HepG2 (cell line): ENCODE data around the gene P2RX5. TPM values are rescaled to one million over a fixed set of nuclear protein-coding genes. Genes with fewer than 3 reads are reported as not detected.

ENCODE experiments used
- ATAC-seq: fragments of 200-7000 bp; cut with Tn5 transposase; 3 replicates; pipeline ENCODE4 v1.9.1; 2020; ENCODE audit warnings: mild to moderate bottlenecking, moderate library complexity
- BruUV-seq: library from RNA; stranded (reverse); fragments of 400-500 nt; replicated peaks from 2 replicates; lab custom pipeline; 2021; lab: Mats Ljungman, UMichigan
- CTCF ChIA-PET: fragments of 300-600 bp; formaldehyde crosslinking; extraction: SDS; loops from one replicate; lab custom pipeline; 2021; ENCODE audit warnings: low total read pairs, inconsistent platforms, low intra/inter-chr PET ratio; lab: Yijun Ruan, JAX
- POLR2A ChIA-PET: fragments of 350-600 bp; sonication (Branson Sonifier 250); formaldehyde crosslinking; loops from one replicate; lab custom pipeline; 2020; ENCODE audit warnings: antibody characterized with exemption, inconsistent platforms; lab: Yijun Ruan, JAX
- DNase-seq: peaks from one replicate; pipeline ENCODE4 v3.0.0-alpha.2; 2015; ENCODE audit warnings: low spot score
- FAIRE-seq: peaks from 3 replicates; lab custom pipeline; 2011; peaks lifted over from hg19 to GRCh38; lab: Jason Lieb, UNC
- H2AFZ ChIP-seq: one replicate; pipeline ENCODE4 v1.6.1; 2011; ENCODE audit warnings: low read length, inconsistent platforms
- H3K27ac ChIP-seq: fragments of 300-600 bp; 3 replicates; pipeline ENCODE4 v1.8.0; 2011; ENCODE audit warnings: mixed run types, mild to moderate bottlenecking, mixed read lengths, low read length, inconsistent platforms; ENCODE audit not compliant: insufficient read depth; ENCODE audit errors: extremely low read length
- H3K27me3 ChIP-seq, 2 experiments: fragments of 200-600 bp in 1 of 2; 2 replicates in 1 of 2; 3 replicates in 1 of 2; pipeline versions ENCODE4 v1.6.0 to v1.8.0; 2011; ENCODE audit warnings: low read length in 2 of 2, mild to moderate bottlenecking in 2 of 2, moderate library complexity in 2 of 2, inconsistent platforms in 1 of 2; ENCODE audit not compliant: insufficient read depth in 2 of 2, control insufficient read depth in 1 of 2
- H3K36me3 ChIP-seq, 2 experiments: fragments of 200-600 bp in 1 of 2; replicated peaks in 1 of 2; 2 replicates in 1 of 2; 3 replicates in 1 of 2; pipeline versions ENCODE4 v1.5.1 to v1.8.0; 2011; ENCODE audit warnings: low read length in 2 of 2, inconsistent platforms in 1 of 2; ENCODE audit not compliant: insufficient read depth in 2 of 2, control insufficient read depth in 1 of 2
- H3K4me1 ChIP-seq: 2 replicates; pipeline ENCODE4 v1.5.1; 2012; ENCODE audit warnings: low read length, inconsistent platforms; ENCODE audit not compliant: insufficient read depth
- H3K4me2 ChIP-seq: 2 replicates; pipeline ENCODE4 v1.6.0; 2011; ENCODE audit warnings: low read depth, low read length, inconsistent platforms
- H3K4me3 ChIP-seq, 3 experiments: fragments of 200-600 bp in 1 of 3; sonication (generic), shearing (Covaris generic) in 1 of 3; replicated peaks in 1 of 3; 2 replicates each; pipeline ENCODE4 v1.5.1; 2011 to 2016; ENCODE audit warnings: low read length in 3 of 3, inconsistent platforms in 2 of 3, low read depth in 2 of 3, mild to moderate bottlenecking in 2 of 3, control low read depth in 1 of 3, mixed read lengths in 1 of 3; ENCODE audit not compliant: insufficient read depth in 1 of 3
- H3K79me2 ChIP-seq: one replicate; pipeline ENCODE4 v1.6.1; 2011; ENCODE audit warnings: low read length, inconsistent platforms; ENCODE audit not compliant: insufficient read depth
- H3K9ac ChIP-seq: 2 replicates; pipeline ENCODE4 v1.6.0; 2011; ENCODE audit warnings: mild to moderate bottlenecking, low read depth, low read length, inconsistent platforms; ENCODE audit not compliant: insufficient read depth
- H3K9me3 ChIP-seq: 2 replicates; pipeline ENCODE4 v1.5.1; 2012; ENCODE audit warnings: mild to moderate bottlenecking, low read length
- H4K20me1 ChIP-seq: 2 replicates; pipeline ENCODE4 v1.6.0; 2011; ENCODE audit warnings: inconsistent platforms, mild to moderate bottlenecking, low read length, moderate library complexity; ENCODE audit not compliant: insufficient read depth
- AGO2 ChIP-seq: fragments of 200-400 bp; formaldehyde crosslinking; optimal IDR thresholded peaks from 2 replicates; pipeline ENCODE3; 2017; ENCODE audit warnings: mild to moderate bottlenecking, low read depth, low read length, moderate library complexity
- MTA1 ChIP-seq: sonication (generic); formaldehyde crosslinking; IDR thresholded peaks from 2 replicates; pipeline ENCODE4 v1.4.0; 2020; ENCODE audit warnings: missing genetic modification reagents, mild to moderate bottlenecking, borderline replicate concordance
- RFX3 ChIP-seq: IDR thresholded peaks from 2 replicates; pipeline ENCODE4 v1.6.1; 2016; ENCODE audit warnings: missing biosample characterization, missing genetic modification reagents
- TRIM24 ChIP-seq: sonication (generic); formaldehyde crosslinking; IDR thresholded peaks from 2 replicates; pipeline ENCODE4 v1.8.0; 2022; ENCODE audit warnings: mild to moderate bottlenecking, missing genetic modification reagents
- YY1 ChIP-seq: IDR thresholded peaks from 2 replicates; pipeline ENCODE4 v1.6.1; 2011; ENCODE audit warnings: low read length, low read depth, moderate library complexity, mild to moderate bottlenecking; ENCODE audit not compliant: insufficient read depth, insufficient replicate concordance
- ZBTB38 ChIP-seq: sonication (generic); formaldehyde crosslinking; IDR thresholded peaks from 2 replicates; pipeline ENCODE4 v1.5.1; 2020; ENCODE audit warnings: mild to moderate bottlenecking, missing genetic modification reagents
- ZNF468 ChIP-seq: sonication (generic); formaldehyde crosslinking; IDR thresholded peaks from 2 replicates; pipeline ENCODE4 v1.8.0; 2022; ENCODE audit warnings: mild to moderate bottlenecking, moderate library complexity, missing genetic modification reagents
- ZNF546 ChIP-seq: sonication (generic); formaldehyde crosslinking; conservative IDR thresholded peaks from 2 replicates; pipeline ENCODE4 v1.8.1; 2023; ENCODE audit warnings: mild to moderate bottlenecking, missing genetic modification reagents
- ZNF724P ChIP-seq: sonication (generic); formaldehyde crosslinking; IDR thresholded peaks from 2 replicates; pipeline ENCODE4 v1.8.0; 2022; ENCODE audit warnings: missing genetic modification reagents, borderline replicate concordance
- ZSCAN9 ChIP-seq: IDR thresholded peaks from 2 replicates; pipeline ENCODE4 v1.6.1; 2016; ENCODE audit warnings: borderline replicate concordance
- WGBS: methylation state at CpG from one replicate; pipeline ENCODE4 v1.1.6; 2017; ENCODE audit warnings: low lambda C conversion rate; 5-methylcytosine and 5-hydroxymethylcytosine counted together
- in situ Hi-C: cut with HindIII; loops from 2 replicates; pipeline ENCODE4 v1.10.0; 2017; ENCODE audit warnings: low pct_unique_long_range_greater_than_20kb; ENCODE audit not compliant: extremely low pct_ligation_motif_present
- intact Hi-C: fragments of 100-400 bp; cut with micrococcal nuclease; formaldehyde crosslinking; loops from one replicate; pipeline ENCODE4 v1.10.0; 2022; ENCODE audit not compliant: unreplicated experiment
- polyA plus RNA-seq, 8 experiments: library from polyadenylated mRNA; depleted of rRNA in 3 of 8; stranded (reverse) in 7 of 8; unstranded in 1 of 8; fragments of >200 nt; fragmentation: Illumina TruSeq in 4 of 8; extraction: Trizol in 4 of 8; gene quantifications; 2 replicates each; pipeline versions ENCODE4 v1.2.1 to v1.2.3, GENCODE V29; 2011 to 2016; ENCODE audit warnings: low read depth in 4 of 8, missing spikeins in 1 of 8, mixed read lengths in 1 of 8; ENCODE audit not compliant: insufficient read depth in 1 of 8
- total RNA-seq, 5 experiments: library from RNA; depleted of rRNA; stranded (reverse); fragments of >200 nt; fragmentation: Illumina TruSeq; extraction: Trizol; gene quantifications; 2 replicates each; pipeline ENCODE4 v1.2.3, GENCODE V29; 2016; ENCODE audit warnings: low read depth in 1 of 5
- TF ChIP-seq, protein P1 (sequence below): sonication (generic); formaldehyde crosslinking; IDR thresholded peaks from 2 replicates; pipeline ENCODE4 v1.5.0; 2020; ENCODE audit warnings: missing genetic modification reagents

Gene P2RX5
- total and polyA plus RNA-seq, 2 of the 13 experiments (the other 11 are each of a cell fraction or from before 2014, with no cell fraction given): 0.95 to 1.7 TPM

DNA sequence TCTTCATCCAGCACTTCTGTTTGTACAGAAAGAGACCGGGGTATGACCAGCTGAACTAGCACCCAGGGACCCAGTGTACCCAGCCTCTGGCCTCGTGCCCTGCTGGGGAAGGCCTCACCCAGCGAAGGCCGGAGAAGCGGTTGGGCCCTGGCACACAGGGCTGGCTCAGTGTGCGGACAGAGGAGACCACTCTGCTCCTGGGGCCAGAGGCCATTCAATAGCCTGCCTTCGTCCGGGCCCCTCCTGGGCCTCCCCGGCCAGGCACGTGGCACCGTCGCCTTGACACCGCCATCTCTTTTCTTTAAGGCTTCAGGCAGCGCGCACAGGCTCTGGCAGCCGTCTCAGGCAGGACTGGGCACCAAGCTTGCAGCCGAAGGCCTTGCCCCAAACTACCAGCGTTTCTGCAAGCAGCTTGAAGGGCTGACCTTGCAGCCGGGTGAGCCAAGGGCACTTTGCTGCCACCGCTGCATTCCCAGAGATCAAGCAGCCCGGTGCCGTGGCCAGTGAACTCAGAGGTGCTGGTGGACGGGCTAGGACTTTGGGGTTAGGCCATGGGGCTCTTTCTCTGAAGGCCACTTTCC is 35.6 kb downstream of the P2RX5 start:
- CTCF ChIA-PET: no interaction called here
- WGBS: 93% methylated on average over 17 of the region's 23 CpGs
- Histone ChIP-seq H2AFZ (no peak overlapping the region), H3K9ac (no peak overlapping the region), H3K4me1 (peaks cover 24% of the 10 kb centered on the region), H3K27ac (peak overlapping the region; percentile 26), H3K27me3 (no peaks in the 10 kb centered on the region), H3K4me3 (no peak overlapping the region), H3K36me3 (peaks cover 2 to 8% of the 10 kb centered on the region in 2 experiments; a peak in 3 of 5 replicates), H3K79me2 (no peaks in the 10 kb centered on the region), H4K20me1 (no peaks in the 10 kb centered on the region), H3K9me3 (no peaks in the 10 kb centered on the region), H3K4me2 (no peak overlapping the region)
- POLR2A ChIA-PET: interaction anchor here (1.3 to 3.4 kb wide), 2 partner anchors 7 to 24 kb away, joined by 6 to 13 read pairs; partner anchors contain the start of genes CTNS and SHPK
- no TSS peak for BruUV-seq
- FAIRE-seq (no peak), DNase-seq (no peak), ATAC-seq (no peak)
- intact Hi-C loops: no loop called here
- in situ Hi-C loops: loop anchor here (10.0 kb wide), 1 partner anchor 616 kb away; no protein-coding TSS in a partner anchor
- TF ChIP-seq MTA1 (no peak), AGO2 (peak; percentile 53)

DNA sequence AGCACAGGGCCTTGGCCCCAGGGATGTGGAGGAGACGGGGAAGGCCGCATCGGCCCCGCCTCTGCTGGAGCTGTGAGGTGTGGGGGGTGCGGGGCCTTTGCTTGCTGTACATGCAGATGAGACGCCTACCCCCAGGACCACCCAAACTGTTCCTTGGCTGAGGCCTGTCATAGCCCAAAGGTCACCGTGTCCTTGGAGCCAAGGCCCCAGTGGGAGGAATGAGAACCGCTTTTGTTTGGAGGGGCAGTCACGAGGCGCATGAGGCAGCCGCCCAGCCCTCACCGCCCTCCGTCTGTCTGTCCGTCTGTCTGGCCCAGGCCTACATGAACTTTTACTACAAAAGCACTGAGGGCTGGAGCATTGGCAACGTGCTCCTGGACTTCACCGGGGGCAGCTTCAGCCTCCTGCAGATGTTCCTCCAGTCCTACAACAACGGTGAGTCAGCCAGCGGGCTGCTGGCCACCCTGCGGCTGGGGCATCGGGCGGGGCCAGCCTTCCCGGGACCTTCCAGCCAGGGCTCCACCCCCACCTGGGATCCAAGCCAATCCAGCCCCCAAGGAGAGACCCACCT is 36.3 kb downstream of the P2RX5 start:
- ChIA-PET CTCF (no interaction called here), POLR2A (interaction anchor here (3.4 kb wide), 1 partner anchor 8 kb away, joined by 13 read pairs; no protein-coding TSS in a partner anchor)
- FAIRE-seq: no peak
- H3K4me1 ChIP-seq: peaks cover 24% of the 10 kb centered on the region
- no peak overlapping the region for H3K9ac ChIP-seq
- TF ChIP-seq, protein P1, sequence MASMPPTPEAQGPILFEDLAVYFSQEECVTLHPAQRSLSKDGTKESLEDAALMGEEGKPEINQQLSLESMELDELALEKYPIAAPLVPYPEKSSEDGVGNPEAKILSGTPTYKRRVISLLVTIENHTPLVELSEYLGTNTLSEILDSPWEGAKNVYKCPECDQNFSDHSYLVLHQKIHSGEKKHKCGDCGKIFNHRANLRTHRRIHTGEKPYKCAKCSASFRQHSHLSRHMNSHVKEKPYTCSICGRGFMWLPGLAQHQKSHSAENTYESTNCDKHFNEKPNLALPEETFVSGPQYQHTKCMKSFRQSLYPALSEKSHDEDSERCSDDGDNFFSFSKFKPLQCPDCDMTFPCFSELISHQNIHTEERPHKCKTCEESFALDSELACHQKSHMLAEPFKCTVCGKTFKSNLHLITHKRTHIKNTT (CRISPR knock-in tag): no peak
- TF ChIP-seq TRIM24 (CRISPR knock-in tag) (no peak), ZNF468 (CRISPR knock-in tag) (no peak), YY1 (no peak), RFX3 (no peak), ZBTB38 (0 out of 2 replicates have a peak, but pooled peaks have one; percentile 25), ZSCAN9 (CRISPR knock-in tag) (no peak), ZNF546 (CRISPR knock-in tag) (no peak), ZNF724P (CRISPR knock-in tag) (no peak)
- H3K27ac ChIP-seq: no peak overlapping the region
- H3K4me2 ChIP-seq: no peak overlapping the region
- H2AFZ ChIP-seq: no peak overlapping the region
- no peak overlapping the region for H3K4me3 ChIP-seq
- H3K36me3 ChIP-seq: peaks cover 2 to 5% of the 10 kb centered on the region in 2 experiments; a peak in 3 of 5 replicates
- H4K20me1 ChIP-seq: no peaks in the 10 kb centered on the region
- BruUV-seq: no TSS peak
- H3K27me3 ChIP-seq: no peaks in the 10 kb centered on the region
- no peaks in the 10 kb centered on the region for H3K9me3 ChIP-seq
- in situ Hi-C loops (loop anchor here (10.0 kb wide), 1 partner anchor 615 kb away; no protein-coding TSS in a partner anchor), intact Hi-C loops (no loop called here)
- ATAC-seq: no peak; the same call in 1 of the 3 replicates
- 75% methylated on average over 7 of the region's 22 CpGs for WGBS
- DNase-seq: no peak
- H3K79me2 ChIP-seq: no peaks in the 10 kb centered on the region
